ENCODE results near the gene DRAP1. TPM values are rescaled to one million over a fixed set of nuclear protein-coding genes. Genes with fewer than 3 reads are reported as not detected.

DRAP1 gene
- total and polyA plus RNA-seq, 9 of the 15 experiments (the other 6 are each of a cell fraction or from before 2014, with no cell fraction given), result 9.6 to 200 (median 92.9) TPM

GRCh38 chr11:65961267-65962140 lies 42.3 kb downstream of the DRAP1 start, which contains the start of gene SART1 (continued):
- peak; percentile 92; the same call in 1 of the 2 replicates for TF ChIP-seq KAT7 (CRISPR knock-in tag; IDR thresholded peaks at IDR 0.05; ENCODE audit: borderline replicate concordance)
- peak; percentile 89 for TF ChIP-seq ZNF143 (CRISPR knock-in tag; IDR thresholded peaks at IDR 0.05)
- peak; percentile 9 for TF ChIP-seq POU5F1 (IDR thresholded peaks at IDR 0.05; ENCODE audit: borderline replicate concordance, low read depth, low read length, partially characterized antibody)
- peak; percentile 81 for TF ChIP-seq TAF9B (IDR thresholded peaks at IDR 0.05; ENCODE audit: partially characterized antibody)
- TF ChIP-seq HDAC1 (IDR thresholded peaks at IDR 0.05), result peak; percentile 21 to 86; a peak in 2 of 4 replicates
- TF ChIP-seq ZNF41 (CRISPR knock-in tag; conservative IDR thresholded peaks at IDR 0.05), result no peak
- TF ChIP-seq FUS (optimal IDR thresholded peaks at IDR 0.05; ENCODE audit: low read depth, low read length), result peak; percentile 53
- peak; percentile 35 to 94 (median 69); a peak in 5 of 6 replicates for TF ChIP-seq ZBTB11 (CRISPR knock-in tag; IDR thresholded peaks at IDR 0.05)
- TF ChIP-seq HMGXB4 (CRISPR knock-in tag; IDR thresholded peaks at IDR 0.05), result 0 out of 2 replicates have a peak, but pooled peaks have one; percentile 41
- no peak for TF ChIP-seq MCM7 (IDR thresholded peaks at IDR 0.05)
- peak; percentile 86 for TF ChIP-seq POLR2AphosphoS5 (IDR thresholded peaks at IDR 0.05; ENCODE audit: control insufficient read depth, insufficient read depth, low read depth, low read length)
- TF ChIP-seq HDAC6 (IDR thresholded peaks at IDR 0.05; ENCODE audit: low read depth, low read length), result no peak
- TF ChIP-seq RNF2 (IDR thresholded peaks at IDR 0.05), result peak; percentile 50; the same call in 1 of the 2 replicates
- 0 out of 2 replicates have a peak, but pooled peaks have one; percentile 37 for TF ChIP-seq ESRRA (IDR thresholded peaks at IDR 0.05; ENCODE audit: borderline replicate concordance, low read depth)
- 0 out of 2 replicates have a peak, but pooled peaks have one; percentile 24 for TF ChIP-seq ZNF589 (CRISPR knock-in tag; IDR thresholded peaks at IDR 0.05; ENCODE audit: low read depth)
- TF ChIP-seq SP1 (CRISPR knock-in tag; IDR thresholded peaks at IDR 0.05), result peak; percentile 76
- peak; percentile 68 for TF ChIP-seq PRDM10 (IDR thresholded peaks at IDR 0.05; ENCODE audit: partially characterized antibody)
